ENCODE measurements around the gene BCL3. TPM values are rescaled to one million over a fixed set of nuclear protein-coding genes. Genes with fewer than 3 reads are reported as not detected.
"Not testable (repeated sequence)": the region's sequence is repeated elsewhere in the genome, so short reads cannot be mapped to it uniquely, and the experiment has no call there.

Gene BCL3
- total RNA-seq, 1 experiment from 2014 or later = 7.3 TPM

- Histone ChIP-seq H3K27ac (no peak overlapping the region; the same call in 1 of the 2 replicates), H3K36me3 (peaks cover 15% of the 10 kb centered on the region), H3K4me1 (peaks cover 20% of the 10 kb centered on the region), H3K4me3 (no peak overlapping the region), H3K27me3 (no peaks in the 10 kb centered on the region), H3K9me3 (replicated peaks) (no peaks in the 10 kb centered on the region)
- no peak for DNase-seq
Observed at GRCh38 chr19:44755219-44755618, 6.7 kb downstream of the BCL3 start.

GRCh38 chr19:44756089-44756562, 7.6 kb downstream of the BCL3 start:
- H3K36me3 ChIP-seq = peaks cover 15% of the 10 kb centered on the region
- peaks cover 25% of the 10 kb centered on the region for H3K4me1 ChIP-seq
- DNase-seq = no peak
- H3K27me3 ChIP-seq = no peaks in the 10 kb centered on the region
- H3K27ac ChIP-seq = no peak overlapping the region
- H3K9me3 ChIP-seq (replicated peaks) = no peaks in the 10 kb centered on the region
- no peak overlapping the region for H3K4me3 ChIP-seq

DNA sequence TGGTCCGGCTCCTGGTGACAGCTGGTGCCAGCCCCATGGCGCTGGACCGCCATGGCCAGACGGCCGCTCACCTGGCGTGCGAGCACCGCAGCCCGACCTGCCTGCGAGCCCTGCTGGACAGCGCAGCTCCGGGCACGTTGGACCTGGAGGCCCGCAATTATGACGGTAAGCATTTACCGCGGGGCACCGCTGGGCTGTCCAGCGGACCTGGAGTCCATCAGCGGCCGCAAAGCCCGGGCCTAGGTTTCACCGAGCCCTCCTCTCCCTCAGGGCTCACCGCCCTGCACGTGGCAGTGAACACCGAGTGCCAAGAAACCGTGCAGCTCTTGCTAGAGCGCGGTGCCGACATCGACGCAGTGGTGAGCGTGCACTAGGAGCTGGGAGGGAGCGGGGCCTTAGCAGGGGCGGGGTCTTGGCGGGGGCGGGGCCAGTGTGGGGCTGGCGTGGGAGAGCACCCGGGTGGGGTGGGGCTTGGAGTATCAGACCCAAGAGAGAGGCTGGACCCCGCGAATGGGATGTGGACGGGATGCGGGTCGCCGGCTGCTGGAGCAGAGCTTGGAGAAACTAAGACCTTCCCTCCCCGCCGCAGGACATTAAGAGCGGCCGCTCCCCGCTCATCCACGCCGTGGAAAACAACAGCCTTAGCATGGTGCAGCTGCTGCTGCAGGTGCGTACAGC, 8.7 kb downstream of the BCL3 start:
- no peak for DNase-seq
- Histone ChIP-seq H3K4me3 (no peak overlapping the region), H3K27me3 (no peaks in the 10 kb centered on the region), H3K4me1 (peaks cover 26% of the 10 kb centered on the region), H3K36me3 (peaks cover 15% of the 10 kb centered on the region), H3K9me3 (replicated peaks) (no peaks in the 10 kb centered on the region), H3K27ac (no peak overlapping the region)

GRCh38 chr19:44757735-44758505, 9.4 kb downstream of the BCL3 start:
- H3K4me1 ChIP-seq = peaks cover 28% of the 10 kb centered on the region
- no peaks in the 10 kb centered on the region for H3K9me3 ChIP-seq (replicated peaks)
- H3K4me3 ChIP-seq = no peak overlapping the region
- no peak for DNase-seq
- no peak overlapping the region for H3K27ac ChIP-seq
- H3K27me3 ChIP-seq = no peaks in the 10 kb centered on the region
- H3K36me3 ChIP-seq = peaks cover 15% of the 10 kb centered on the region

GRCh38 chr19:44758596-44758995, 10.1 kb downstream of the BCL3 start:
- H3K36me3 ChIP-seq = peaks cover 15% of the 10 kb centered on the region
- H3K4me1 ChIP-seq = peaks cover 29% of the 10 kb centered on the region
- no peaks in the 10 kb centered on the region for H3K27me3 ChIP-seq
- H3K9me3 ChIP-seq (replicated peaks) = no peaks in the 10 kb centered on the region
- DNase-seq = no peak
- no peak overlapping the region for H3K4me3 ChIP-seq
- H3K27ac ChIP-seq = no peak overlapping the region

DNA sequence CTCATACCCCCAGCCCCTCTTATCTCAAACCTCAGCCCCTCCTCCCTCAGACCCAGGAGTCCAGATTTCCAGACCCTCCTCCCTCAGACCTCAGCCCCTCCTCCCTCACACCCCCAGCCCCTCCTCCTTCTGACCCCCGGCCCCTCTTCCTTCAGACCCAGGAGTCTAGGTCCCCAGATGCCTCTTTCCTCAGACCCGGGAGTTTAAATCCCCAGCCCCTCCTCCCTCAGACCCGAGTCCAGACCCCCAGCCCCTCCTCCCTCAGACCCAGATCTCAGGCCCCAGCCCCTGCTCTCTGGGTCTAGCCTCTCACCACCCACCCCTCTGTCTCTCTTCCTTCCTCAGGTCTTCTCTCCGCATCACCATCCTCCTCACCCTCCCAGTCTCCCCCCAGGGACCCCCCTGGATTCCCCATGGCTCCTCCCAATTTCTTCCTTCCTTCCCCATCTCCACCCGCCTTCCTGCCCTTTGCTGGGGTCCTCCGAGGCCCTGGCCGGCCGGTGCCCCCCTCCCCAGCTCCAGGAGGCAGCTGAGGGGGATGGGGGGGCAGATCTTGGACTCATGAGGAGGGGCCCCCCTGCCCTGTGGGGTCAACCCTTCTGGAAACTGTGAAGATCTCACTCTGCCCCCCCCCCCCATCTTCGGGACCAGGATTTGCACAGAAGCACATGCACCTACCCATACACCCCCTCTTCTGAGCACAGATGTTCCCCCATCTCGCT, 10.7 kb downstream of the BCL3 start:
- Histone ChIP-seq H3K9me3 (replicated peaks) (no peaks in the 10 kb centered on the region), H3K4me1 (peaks cover 26% of the 10 kb centered on the region), H3K36me3 (peaks cover 15% of the 10 kb centered on the region), H3K27ac (no peak overlapping the region), H3K27me3 (no peaks in the 10 kb centered on the region), H3K4me3 (no peak overlapping the region)
- no peak for DNase-seq

DNA sequence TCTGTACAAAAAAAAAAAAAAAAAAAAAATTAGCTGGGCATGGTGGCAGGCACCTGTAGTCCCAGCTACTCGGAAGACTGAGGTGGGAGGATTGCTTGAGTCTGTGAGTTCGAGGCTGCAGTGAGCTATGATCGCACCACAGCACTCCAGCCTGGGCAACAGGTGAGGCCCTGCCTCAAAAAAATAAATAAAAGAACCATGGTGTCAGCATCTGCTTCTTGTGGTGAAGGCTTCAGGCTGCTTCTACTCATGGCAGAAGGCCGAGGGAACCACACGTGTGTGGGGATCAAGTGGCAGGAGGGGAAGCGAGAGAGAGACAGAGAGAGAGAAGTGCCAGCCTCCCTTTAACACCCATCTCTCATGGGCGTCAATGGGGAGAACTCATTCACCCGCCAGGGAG, 13.5 kb downstream of the BCL3 start:
- Histone ChIP-seq H3K27me3 (no peaks in the 10 kb centered on the region), H3K4me1 (peaks cover 17% of the 10 kb centered on the region), H3K4me3 (no peak overlapping the region), H3K27ac (no peak overlapping the region), H3K36me3 (peaks cover 13% of the 10 kb centered on the region), H3K9me3 (replicated peaks) (no peaks in the 10 kb centered on the region)
- DNase-seq = peak; percentile 42 to 65

DNA sequence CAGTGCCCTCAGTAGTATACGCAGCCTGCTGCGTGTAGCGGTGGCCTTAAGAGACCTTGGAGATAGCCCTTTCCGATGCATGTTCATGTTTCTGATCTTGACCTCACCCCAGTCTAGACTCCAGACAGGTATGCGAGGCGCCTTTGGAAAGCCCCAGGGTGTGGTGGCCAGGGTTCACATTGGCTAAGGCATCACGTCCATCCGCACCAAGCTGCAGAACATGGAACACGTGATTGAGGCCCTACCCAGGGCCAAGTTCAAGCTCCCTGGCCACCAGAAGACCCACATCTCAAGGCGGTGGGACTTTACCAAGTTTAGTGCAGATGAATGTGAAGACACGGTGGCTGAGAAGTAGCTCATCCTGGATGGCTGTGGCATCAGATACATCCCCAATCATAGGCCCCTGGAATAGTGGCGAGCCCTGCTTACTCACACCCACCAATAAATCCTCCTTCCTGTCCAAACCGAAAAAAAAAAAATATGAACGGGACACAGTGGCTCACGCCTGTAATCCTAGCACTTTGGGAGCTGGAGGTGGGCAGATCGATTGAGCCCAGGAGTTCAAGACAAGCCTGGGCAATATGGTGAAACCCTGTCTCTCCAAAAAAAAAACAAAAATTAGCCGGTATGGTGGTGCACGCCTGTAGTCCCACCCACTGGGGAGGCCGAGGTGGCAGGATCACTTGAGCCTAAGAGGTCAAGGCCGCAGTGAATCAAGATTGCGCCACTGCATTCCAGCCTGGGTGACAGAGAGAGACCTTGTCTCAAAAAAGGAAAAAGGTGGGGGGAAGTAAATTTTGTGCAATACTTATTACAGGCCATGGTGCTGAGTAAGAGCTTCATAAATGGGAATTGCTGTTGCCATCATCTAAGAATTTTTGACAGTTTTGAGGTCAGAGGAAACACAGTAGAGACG, 16.8 kb downstream of the BCL3 start:
- Histone ChIP-seq H3K9me3 (replicated peaks) (0 out of 2 replicates have a peak, but pooled peaks cover 3% of the 10 kb centered on the region), H3K4me1 (peaks cover 17% of the 10 kb centered on the region), H3K36me3 (no peaks in the 10 kb centered on the region), H3K4me3 (no peak overlapping the region), H3K27ac (no peak overlapping the region), H3K27me3 (no peaks in the 10 kb centered on the region)
- no peak for DNase-seq

DNA sequence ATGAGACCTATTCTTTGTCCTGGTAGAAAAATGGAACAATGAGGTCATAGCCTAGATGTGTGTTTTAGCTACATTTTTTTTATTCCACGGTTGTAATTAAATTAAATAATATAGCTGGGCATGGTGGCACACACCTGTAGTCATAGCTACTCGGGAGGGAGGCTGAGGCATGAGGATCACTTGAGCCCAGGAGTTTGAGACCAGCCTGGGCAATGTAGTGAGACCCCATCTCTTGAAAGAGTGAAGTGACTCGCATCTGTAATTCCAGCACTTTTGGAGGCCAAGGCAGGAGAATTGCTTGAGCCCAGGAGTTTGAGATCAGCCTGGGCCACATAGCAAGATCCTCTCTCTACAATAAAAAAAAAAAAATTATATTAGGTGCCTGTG, 17.4 kb downstream of the BCL3 start:
- no peak for DNase-seq
- Histone ChIP-seq H3K27me3 (no peaks in the 10 kb centered on the region), H3K27ac (no peak overlapping the region), H3K9me3 (replicated peaks) (0 out of 2 replicates have a peak, but pooled peaks cover 3% of the 10 kb centered on the region), H3K4me3 (no peak overlapping the region), H3K36me3 (no peaks in the 10 kb centered on the region), H3K4me1 (peaks cover 13% of the 10 kb centered on the region)

- Histone ChIP-seq H3K4me3 (no peak overlapping the region), H3K36me3 (no peaks in the 10 kb centered on the region), H3K4me1 (peaks cover 10% of the 10 kb centered on the region), H3K27ac (no peak overlapping the region), H3K27me3 (no peaks in the 10 kb centered on the region), H3K9me3 (replicated peaks) (0 out of 2 replicates have a peak, but pooled peaks cover 3% of the 10 kb centered on the region)
- DNase-seq = no peak
Observed at GRCh38 chr19:44767295-44768180, 19.0 kb downstream of the BCL3 start.

- H3K4me1 ChIP-seq = peaks cover 32% of the 10 kb centered on the region
- H3K27me3 ChIP-seq = no peaks in the 10 kb centered on the region
- no peaks in the 10 kb centered on the region for H3K36me3 ChIP-seq
- H3K27ac ChIP-seq = no peak overlapping the region
- no peak overlapping the region for H3K4me3 ChIP-seq
- H3K9me3 ChIP-seq (replicated peaks) = 0 out of 2 replicates have a peak, but pooled peaks cover 3% of the 10 kb centered on the region
- DNase-seq = peak; percentile 94 to 97
Observed at GRCh38 chr19:44770550-44771257, 22.2 kb downstream of the BCL3 start.

- not testable (repeated sequence) for H3K27ac ChIP-seq; H3K36me3 ChIP-seq; DNase-seq; H3K27me3 ChIP-seq; H3K9me3 ChIP-seq (replicated peaks); H3K4me3 ChIP-seq
- H3K4me1 ChIP-seq = peaks cover 32% of the 10 kb centered on the region
Observed at GRCh38 chr19:44772144-44772543, 23.6 kb downstream of the BCL3 start.

DNA sequence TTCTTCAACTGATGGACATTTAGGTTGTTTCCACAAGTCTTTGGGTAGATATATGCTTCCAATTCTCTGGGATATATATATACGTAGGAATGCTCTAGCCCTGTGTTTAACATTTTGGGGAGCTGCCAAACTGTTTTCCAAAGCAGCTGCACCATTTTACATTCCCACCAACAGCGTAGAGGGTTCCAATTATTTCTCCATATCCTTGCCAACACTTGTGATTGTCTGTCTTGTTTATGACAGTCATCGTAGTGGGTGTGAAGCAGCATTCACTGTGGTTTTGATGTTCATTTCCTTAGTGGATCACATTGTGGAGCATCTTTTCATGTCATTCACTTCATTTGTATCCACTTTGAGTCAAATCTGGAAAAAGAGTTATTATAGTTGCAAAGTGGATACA, 24.5 kb downstream of the BCL3 start:
- Histone ChIP-seq H3K4me3 (no peak overlapping the region), H3K4me1 (peaks cover 32% of the 10 kb centered on the region), H3K27ac (no peak overlapping the region), H3K9me3 (replicated peaks) (0 out of 2 replicates have a peak, but pooled peaks cover 3% of the 10 kb centered on the region), H3K36me3 (no peaks in the 10 kb centered on the region), H3K27me3 (no peaks in the 10 kb centered on the region)
- peak; percentile 63 to 89 for DNase-seq

All from SJCRH30 (cell line).